HUES6 (cell line): ENCODE data around the gene SEMA5B.

Experiments
- H3K27ac ChIP-seq: 2 replicates; pipeline ENCODE4 v1.7.0; 2013; ENCODE audit warnings: low read depth, mild to moderate bottlenecking, low read length, inconsistent platforms
- H3K27me3 ChIP-seq: 2 replicates; pipeline ENCODE4 v1.6.1; 2013; ENCODE audit warnings: low read length; ENCODE audit not compliant: control insufficient read depth, insufficient read depth
- H3K36me3 ChIP-seq: 2 replicates; pipeline ENCODE4 v1.6.1; 2013; ENCODE audit warnings: low read length; ENCODE audit not compliant: control insufficient read depth, insufficient read depth
- H3K4me1 ChIP-seq: 2 replicates; pipeline ENCODE4 v1.6.1; 2013; ENCODE audit warnings: low read length; ENCODE audit not compliant: control insufficient read depth, insufficient read depth
- H3K4me3 ChIP-seq: 2 replicates; pipeline ENCODE4 v1.5.1; 2013; ENCODE audit warnings: low read depth, low read length
- H3K9ac ChIP-seq: one replicate; pipeline ENCODE4 v1.6.1; 2013; ENCODE audit warnings: mild to moderate bottlenecking, low read length
- H3K9me3 ChIP-seq: 2 replicates; pipeline ENCODE4 v1.6.1; 2013; ENCODE audit warnings: low read depth, low read length; ENCODE audit not compliant: control insufficient read depth, insufficient read depth

The SEMA5B gene

DNA sequence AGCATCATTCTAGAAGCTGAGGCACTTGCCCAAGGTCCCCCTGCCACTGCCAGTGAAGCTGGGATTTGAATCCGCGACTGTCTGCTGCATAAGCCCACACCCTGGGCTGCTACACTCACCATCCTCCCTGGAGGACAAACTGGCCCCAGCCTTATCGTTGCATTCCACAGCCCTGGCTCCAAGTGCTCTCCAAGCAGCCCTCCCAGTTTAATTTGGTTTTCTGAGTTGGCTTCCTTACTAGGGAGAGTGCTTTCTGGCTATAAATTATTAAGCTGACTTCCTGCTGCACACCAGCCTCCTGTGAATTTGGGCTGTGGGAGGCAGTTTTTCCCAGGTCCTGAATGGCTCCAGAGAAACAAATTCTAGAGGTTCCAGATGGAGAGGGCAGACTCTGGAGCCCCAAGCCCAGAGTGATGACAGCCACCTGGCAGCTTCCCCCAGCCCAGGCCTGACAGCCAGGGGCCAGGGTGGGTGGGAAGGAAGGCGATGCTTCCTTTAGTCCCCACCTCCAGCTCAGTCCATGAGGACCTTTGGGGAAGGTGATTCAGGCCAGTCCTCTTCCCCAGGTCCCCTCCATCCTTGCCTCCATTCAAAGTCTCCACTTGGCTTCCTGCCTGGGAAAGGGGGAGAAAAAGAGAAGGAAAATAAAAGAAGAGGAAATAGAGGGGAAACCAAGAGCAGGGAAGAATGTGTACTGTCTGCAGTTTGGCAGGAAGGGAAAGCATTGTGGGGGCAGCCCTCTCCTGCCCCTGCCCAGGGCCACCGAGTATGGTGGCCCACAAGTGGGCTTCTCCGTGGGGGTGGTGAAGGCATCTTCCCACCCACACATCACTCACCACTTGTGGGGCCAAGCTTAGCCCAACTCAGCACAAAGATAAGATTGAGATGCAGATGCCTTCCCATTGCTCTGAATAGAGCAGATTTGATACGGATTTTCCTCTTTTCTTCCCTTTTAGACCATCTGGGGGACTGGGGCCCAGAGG lies 69.6 kb downstream of the SEMA5B start:
- Histone ChIP-seq H3K9ac (no peak overlapping the region), H3K4me1 (peaks cover 39% of the 10 kb centered on the region), H3K9me3 (no peaks in the 10 kb centered on the region), H3K36me3 (no peaks in the 10 kb centered on the region), H3K27ac (no peak overlapping the region), H3K27me3 (no peaks in the 10 kb centered on the region), H3K4me3 (no peak overlapping the region)

GRCh38 chr3:122956693-122957455 lies 70.7 kb downstream of the SEMA5B start:
- no peaks in the 10 kb centered on the region for H3K36me3 ChIP-seq
- no peak overlapping the region for H3K4me3 ChIP-seq
- H3K9me3 ChIP-seq, result no peaks in the 10 kb centered on the region
- H3K27me3 ChIP-seq, result no peaks in the 10 kb centered on the region
- peaks cover 49% of the 10 kb centered on the region for H3K4me1 ChIP-seq
- H3K27ac ChIP-seq, result no peak overlapping the region
- H3K9ac ChIP-seq, result no peak overlapping the region

DNA sequence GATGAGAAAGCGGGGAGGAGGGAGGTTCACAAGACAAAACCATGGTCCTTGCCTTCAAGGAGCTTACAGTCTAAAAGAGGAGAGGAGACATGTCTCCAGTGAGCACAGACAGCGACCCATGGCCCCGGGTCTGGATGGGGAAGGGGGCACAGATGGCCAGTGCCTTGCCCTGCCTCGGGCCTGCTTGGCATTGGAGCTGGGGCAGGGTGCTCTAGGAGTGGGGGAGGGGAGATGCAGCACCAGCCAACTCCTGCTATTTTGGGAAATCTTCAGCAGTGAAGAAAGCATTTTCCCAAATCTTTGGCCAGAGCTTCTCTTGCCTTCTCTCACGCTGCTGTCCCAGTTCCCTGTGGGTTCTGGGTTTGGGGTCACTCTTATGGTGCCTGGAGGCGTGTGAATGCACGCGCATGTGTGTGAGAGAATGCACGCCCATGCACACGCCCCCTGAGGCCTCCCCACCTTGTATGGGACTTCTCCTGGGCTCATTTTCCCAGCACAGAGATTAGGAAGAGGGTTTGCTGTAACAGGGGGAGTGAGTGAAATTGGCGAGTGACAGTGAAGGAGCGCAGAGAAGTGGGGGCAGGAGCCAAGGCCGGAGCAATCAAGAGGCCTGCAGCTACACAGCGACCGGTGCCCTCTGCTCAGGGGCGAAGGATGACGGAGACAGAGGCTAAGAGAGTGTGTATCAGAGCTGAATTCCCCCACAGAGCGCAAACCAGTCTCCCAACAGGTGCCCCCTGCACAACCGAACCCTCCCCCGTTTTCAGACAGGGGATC lies 71.5 kb downstream of the SEMA5B start:
- no peaks in the 10 kb centered on the region for H3K36me3 ChIP-seq
- H3K4me1 ChIP-seq, result peaks cover 49% of the 10 kb centered on the region
- H3K27me3 ChIP-seq, result no peaks in the 10 kb centered on the region
- no peak overlapping the region for H3K27ac ChIP-seq
- H3K9ac ChIP-seq, result no peak overlapping the region
- H3K4me3 ChIP-seq, result no peak overlapping the region
- no peaks in the 10 kb centered on the region for H3K9me3 ChIP-seq

GRCh38 chr3:122952520-122952919 lies 75.0 kb downstream of the SEMA5B start:
- Histone ChIP-seq H3K4me1 (peaks cover 36% of the 10 kb centered on the region), H3K9ac (no peak overlapping the region), H3K36me3 (no peaks in the 10 kb centered on the region), H3K27ac (no peak overlapping the region), H3K9me3 (no peaks in the 10 kb centered on the region), H3K27me3 (no peaks in the 10 kb centered on the region), H3K4me3 (no peak overlapping the region)

DNA sequence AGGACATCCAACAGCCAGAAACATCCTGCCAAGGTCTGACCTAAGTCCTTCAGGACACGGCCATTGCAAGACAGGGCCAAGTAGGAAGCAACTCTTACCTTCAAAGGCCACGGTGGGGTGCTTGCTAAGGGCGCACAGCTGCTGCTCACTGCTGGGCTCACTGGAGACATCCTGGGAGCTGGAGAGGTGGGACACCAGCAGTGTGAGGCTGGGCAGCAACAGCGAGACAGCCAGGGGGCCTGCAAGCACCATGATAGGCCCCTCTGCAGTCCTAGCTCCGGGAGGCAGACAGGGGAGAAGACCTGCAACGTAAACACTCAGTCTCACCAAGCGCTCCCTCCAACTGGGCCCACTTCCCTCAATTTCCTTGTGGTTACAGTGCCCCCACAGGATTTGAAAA lies 79.2 kb downstream of the SEMA5B start:
- peak overlapping the region; percentile 38 for H3K9ac ChIP-seq
- H3K27ac ChIP-seq, result no peak overlapping the region
- H3K27me3 ChIP-seq, result peaks cover 14% of the 10 kb centered on the region
- peaks cover 31% of the 10 kb centered on the region for H3K4me1 ChIP-seq
- no peaks in the 10 kb centered on the region for H3K36me3 ChIP-seq
- H3K9me3 ChIP-seq, result no peaks in the 10 kb centered on the region
- no peak overlapping the region for H3K4me3 ChIP-seq

DNA sequence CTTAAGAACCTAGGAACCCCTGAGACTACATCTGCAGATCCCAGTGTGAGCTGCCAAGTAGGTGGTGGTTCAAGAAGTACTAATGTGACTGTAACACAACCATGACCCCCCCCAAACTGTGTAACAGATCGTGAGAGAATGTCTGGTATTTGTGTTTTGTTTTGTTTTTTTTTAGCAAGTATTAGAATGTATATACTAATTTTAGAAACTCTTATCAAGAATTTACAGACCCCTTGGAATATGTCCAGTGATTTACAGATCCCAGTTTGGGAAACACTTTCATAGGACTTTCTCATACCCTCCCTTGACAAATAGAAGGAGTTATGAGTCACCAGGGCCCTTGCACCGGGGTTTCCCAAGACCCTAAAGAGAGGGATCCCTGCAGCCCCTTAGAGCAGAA lies 79.8 kb downstream of the SEMA5B start:
- no peaks in the 10 kb centered on the region for H3K36me3 ChIP-seq

GRCh38 chr3:122947196-122947595 lies 80.4 kb downstream of the SEMA5B start:
- Histone ChIP-seq H3K27ac (no peak overlapping the region), H3K9ac (no peak overlapping the region), H3K36me3 (no peaks in the 10 kb centered on the region), H3K4me1 (peaks cover 23% of the 10 kb centered on the region), H3K27me3 (peaks cover 14% of the 10 kb centered on the region), H3K4me3 (no peak overlapping the region), H3K9me3 (no peaks in the 10 kb centered on the region)

More for the DNA sequence above, 79.8 kb downstream of the SEMA5B start:
- H3K9ac ChIP-seq, result no peak overlapping the region
- peaks cover 29% of the 10 kb centered on the region for H3K4me1 ChIP-seq
- H3K4me3 ChIP-seq, result no peak overlapping the region
- no peak overlapping the region for H3K27ac ChIP-seq
- no peaks in the 10 kb centered on the region for H3K9me3 ChIP-seq
- peaks cover 14% of the 10 kb centered on the region for H3K27me3 ChIP-seq

GRCh38 chr3:122946185-122946584 lies 81.4 kb downstream of the SEMA5B start:
- H3K4me3 ChIP-seq, result no peak overlapping the region
- H3K9ac ChIP-seq, result no peak overlapping the region
- no peaks in the 10 kb centered on the region for H3K36me3 ChIP-seq
- H3K27ac ChIP-seq, result no peak overlapping the region
- peaks cover 21% of the 10 kb centered on the region for H3K4me1 ChIP-seq
- H3K27me3 ChIP-seq, result peaks cover 14% of the 10 kb centered on the region
- H3K9me3 ChIP-seq, result no peaks in the 10 kb centered on the region

- Histone ChIP-seq H3K36me3 (no peaks in the 10 kb centered on the region), H3K27me3 (peaks cover 14% of the 10 kb centered on the region), H3K27ac (no peak overlapping the region), H3K4me3 (no peak overlapping the region), H3K4me1 (peaks cover 21% of the 10 kb centered on the region), H3K9ac (no peak overlapping the region), H3K9me3 (no peaks in the 10 kb centered on the region)
These were observed 82.3 kb downstream of the SEMA5B start for GRCh38 chr3:122945230-122945629.

- no peaks in the 10 kb centered on the region for H3K9me3 ChIP-seq
- H3K4me1 ChIP-seq, result peaks cover 21% of the 10 kb centered on the region
- peaks cover 14% of the 10 kb centered on the region for H3K27me3 ChIP-seq
- no peak overlapping the region for H3K27ac ChIP-seq
- H3K36me3 ChIP-seq, result no peaks in the 10 kb centered on the region
- H3K9ac ChIP-seq, result no peak overlapping the region
- H3K4me3 ChIP-seq, result no peak overlapping the region
These were observed 82.8 kb downstream of the SEMA5B start for GRCh38 chr3:122944671-122945161.
